HG03103 (cell line): ENCODE data around the gene PRDM10.
A peak's percentile ranks its signal among the peaks of the same experiment; 100 is the strongest.
"Not testable (repeated sequence)": the region's sequence is repeated elsewhere in the genome, so short reads cannot be mapped to it uniquely, and the experiment has no call there.

Experiments used
- ATAC-seq: cut with Tn5 transposase; IDR thresholded peaks from one replicate; pipeline ENCODE4 v1.9.1; 2021; ENCODE audit warnings: low read depth; ENCODE audit not compliant: unreplicated experiment

The PRDM10 gene

DNA sequence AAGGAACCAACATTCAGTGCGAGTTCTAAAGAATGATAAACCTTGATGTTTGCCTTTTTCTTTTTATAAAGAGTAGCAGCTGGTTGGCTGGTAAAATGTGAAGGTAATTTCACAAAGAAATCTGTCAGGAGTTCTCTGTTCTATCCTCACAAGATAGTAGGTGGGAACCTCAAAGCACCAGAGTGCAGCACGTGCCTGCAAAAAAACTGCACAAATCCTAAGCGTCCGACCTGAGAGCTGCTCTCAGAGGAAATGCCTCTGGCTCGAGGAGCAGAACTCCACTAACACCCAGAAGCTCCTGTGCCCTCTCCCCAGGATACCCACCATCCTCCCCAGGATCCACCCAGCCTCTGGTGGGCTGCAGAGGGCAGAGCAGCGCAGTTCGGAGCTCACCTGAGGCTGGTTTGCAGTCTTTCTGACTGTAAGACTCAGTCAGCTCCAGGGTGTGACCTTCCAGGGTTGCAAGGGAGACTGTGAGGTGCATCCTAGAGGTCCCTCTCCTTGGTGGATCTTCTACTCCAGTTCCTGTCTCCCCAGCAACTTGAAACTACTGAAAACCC lies 23.5 kb downstream of the PRDM10 start:
- ATAC-seq = no peak

DNA sequence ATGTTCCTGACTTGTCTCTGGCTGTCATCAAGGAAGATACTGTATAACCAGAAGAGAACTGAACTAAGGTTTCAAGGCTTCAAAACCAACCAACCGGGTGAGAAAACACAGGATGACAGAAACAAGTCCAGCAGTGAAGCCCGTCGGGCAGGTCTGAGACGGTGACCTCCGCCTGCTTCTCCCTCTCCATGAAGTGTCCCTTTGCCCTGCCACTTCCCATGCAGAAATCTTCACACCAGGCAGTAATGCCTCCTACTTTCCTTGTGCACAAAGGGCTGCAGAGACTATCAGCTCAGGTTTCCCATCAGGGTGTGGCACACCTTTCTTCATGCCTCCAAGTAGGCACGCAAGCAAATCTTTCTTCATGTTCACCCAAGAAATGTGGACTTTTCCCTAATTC lies 24.2 kb downstream of the PRDM10 start:
- no peak for ATAC-seq

DNA sequence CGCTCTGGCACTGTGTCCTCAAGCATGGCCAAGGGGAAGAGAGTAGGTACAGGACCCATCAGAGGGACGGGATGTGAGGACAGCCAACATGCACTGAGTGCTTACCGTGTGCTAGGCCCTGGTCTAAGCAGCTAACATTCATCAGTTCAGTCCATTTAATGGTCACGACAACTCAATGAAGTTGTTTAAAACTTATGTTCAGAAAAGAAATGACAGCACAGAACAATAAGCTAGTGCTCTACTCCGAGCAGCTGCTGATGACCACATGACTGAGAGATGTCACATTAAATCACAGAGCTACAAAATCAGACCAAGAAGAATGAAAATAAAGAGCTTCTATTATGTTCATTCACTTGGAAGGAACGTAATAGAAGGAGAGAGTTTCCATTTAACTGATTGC lies 26.3 kb downstream of the PRDM10 start:
- no peak for ATAC-seq

DNA sequence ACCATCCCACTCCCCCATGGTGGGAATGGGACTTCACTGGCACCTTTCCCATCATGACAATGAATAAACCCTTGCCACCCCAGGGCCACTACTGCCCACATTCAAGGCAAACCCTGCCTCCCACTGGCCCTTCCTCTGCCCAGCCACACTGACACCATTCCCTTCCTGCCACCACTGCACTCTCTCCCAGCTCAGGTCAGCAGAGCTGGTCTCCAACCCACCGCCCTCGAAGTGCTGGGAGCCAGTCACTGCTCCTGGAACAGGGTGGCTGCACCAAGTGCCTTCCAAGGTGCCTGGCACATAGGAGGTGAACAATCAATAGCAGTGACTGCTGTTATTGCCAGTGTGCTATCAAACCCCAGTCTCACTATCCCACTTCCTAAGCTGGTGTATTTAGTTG lies 27.1 kb downstream of the PRDM10 start:
- ATAC-seq = no peak

DNA sequence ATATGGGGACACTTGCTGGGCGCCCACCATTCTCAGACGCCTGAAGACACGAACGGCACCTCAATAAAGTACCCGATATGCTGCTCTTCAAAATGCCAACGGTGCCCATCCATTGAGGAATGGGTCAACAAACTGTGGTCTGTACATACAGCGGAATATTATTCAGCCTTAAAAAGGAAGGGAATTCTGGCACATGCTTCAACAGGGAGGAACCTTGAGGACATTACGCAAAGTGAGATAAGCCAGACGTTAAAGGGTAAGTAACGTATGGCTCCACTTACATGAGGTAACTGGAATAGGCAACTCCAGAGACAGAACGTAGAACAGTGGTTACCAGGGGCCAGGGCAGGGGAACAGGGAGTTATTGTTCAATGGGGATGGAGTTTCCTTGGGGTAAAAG lies 28.0 kb downstream of the PRDM10 start:
- no peak for ATAC-seq

DNA sequence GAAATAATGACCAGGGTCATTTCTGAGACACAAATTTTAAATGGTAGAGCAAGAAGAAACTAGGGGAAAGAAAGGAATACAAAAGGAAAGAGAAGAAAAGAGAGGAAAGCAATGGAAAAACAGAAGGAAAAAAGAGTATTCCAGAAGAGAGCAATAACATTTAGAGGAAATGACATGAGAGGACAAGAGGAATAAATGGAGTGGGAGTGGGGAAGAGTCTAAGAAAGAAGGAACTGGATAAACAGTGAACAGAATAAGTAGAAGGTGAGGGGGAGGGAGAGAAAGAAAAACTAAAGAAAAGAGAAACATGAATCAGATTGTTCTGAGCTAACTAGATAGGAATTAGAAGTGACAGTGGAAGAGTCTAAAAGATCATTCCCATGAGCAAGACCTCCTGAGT lies 28.4 kb downstream of the PRDM10 start:
- ATAC-seq = no peak

DNA sequence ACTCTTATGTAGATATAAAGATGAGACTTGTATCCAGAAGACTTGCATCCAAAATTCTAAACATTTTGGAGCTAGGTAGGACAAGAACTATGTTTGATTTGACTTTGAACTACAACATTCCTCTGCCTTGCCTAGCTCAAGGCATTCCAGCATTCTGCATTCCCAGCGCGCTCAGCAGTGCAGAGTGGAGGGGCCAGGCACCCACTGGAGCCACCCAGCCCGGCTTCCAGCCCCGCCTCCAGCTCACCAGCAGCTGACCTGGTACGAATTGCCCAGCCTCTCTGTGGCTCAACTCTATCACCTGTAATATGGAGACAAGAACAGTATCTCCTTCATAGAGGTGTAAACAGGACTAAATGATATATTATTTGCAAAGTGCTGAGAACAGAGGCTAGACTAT lies 28.8 kb downstream of the PRDM10 start:
- ATAC-seq = no peak

DNA sequence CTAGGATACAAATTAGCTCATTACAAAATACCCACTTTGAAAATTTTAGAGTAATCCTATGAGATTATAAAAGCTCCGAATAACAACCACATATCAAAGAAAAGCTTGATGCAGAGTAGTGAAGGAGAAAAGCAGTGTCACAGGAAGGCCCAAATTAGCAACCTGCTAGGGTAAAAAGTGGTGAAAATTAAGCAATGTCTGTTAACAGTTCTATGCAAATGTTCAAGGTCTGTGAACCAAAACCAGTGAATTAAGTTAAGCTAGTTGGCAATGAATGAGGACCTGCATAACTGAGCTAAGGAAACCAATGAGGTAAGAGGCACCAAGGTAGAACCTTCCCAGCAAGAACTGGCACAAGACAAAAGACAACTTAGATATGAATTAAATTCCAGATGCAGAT lies 29.6 kb downstream of the PRDM10 start:
- peak; percentile 91 for ATAC-seq

DNA sequence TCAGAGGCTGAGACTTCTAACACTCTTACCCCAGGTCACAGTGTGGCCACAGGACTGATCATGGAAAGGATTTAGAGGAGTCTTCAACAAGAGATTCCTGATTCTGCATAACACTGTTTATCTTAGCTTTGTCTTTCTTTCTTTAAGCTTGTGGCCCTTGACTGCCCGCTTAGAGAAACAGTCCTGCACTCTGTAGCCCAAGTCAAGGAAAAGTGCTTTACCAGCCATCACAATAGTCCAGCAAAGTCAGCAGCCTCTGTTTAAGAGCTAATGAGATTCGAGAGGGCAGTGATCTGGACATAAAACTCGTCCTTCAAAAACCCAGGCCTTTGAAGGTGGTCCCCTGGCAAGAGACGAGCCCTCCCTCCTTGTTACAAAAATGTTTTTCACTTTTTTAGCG lies 30.0 kb downstream of the PRDM10 start:
- no peak for ATAC-seq

DNA sequence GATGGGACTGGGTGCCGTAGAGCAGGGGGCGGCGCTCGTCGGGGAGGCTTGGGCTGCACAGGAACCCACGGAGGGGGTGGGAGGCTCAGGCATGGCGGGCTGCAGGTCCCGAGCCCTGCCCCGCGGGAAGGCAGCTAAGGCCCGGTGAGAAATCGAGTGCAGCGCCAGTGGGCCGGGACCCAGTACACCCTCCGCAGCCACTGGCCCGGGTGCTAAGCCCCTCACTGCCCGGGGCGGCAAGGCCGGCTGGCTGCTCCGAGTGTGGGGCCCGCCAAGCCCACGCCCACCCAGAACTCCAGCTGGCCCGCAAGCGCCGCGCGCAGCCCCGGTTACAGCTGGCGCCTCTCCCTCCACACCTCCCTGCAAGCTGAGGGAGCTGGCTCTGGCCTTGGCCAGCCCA lies 30.8 kb downstream of the PRDM10 start:
- ATAC-seq = not testable (repeated sequence)

DNA sequence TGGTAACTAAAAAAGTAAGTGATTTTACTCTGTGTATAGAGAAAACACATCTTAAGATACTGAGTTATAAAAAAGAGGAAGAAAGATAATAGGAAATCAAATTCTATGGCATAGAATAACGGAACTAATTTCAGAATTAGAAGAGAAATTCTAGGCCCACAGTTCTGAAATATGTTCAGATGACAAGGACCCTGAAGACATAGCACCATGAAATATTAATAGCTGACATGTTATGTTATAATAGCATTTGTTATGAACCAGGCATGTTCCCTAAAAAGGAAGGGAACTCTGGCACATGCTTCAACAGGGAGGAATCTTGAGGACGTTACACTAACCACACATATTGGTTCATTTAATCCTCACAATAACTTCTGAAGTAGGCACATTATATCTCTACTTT lies 32.7 kb downstream of the PRDM10 start:
- no peak for ATAC-seq

DNA sequence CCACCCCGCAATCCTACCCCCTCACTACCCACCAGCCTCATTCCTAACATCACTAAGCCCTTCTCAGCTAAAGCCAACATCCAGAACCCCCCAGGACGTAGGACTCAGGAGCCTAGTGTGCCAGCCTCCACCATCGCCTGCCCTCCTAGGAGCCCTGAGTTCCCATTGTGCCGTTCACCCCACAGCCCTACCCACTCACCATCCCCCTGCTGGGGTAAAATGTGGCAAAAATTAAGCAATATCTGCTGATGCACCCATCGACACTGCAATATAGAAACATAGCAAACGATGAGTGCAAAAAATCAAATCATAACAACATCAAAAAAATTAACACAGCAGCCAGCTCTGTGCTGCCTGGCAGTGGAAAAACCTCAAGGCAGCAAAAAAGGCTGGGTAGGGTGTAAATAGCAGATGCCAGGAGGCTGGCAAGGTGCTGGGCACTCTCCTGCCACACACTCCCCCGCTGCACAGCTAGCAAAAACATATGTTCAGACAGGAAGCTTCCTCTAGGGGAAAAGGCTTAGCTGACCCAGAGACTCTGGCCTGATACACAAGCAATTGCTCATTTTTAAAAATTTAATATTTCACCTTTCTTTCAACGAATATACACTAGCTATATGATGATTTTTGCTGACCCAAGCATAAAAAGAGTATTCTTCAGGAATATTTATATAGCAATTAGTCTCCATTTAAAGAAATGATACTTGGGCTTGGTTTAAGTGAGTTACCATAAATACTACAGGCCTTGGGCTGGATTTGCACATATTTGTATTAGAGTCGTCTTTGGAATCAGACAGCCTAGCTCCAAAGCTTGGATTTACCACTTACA lies 33.8 kb downstream of the PRDM10 start:
- ATAC-seq = no peak

DNA sequence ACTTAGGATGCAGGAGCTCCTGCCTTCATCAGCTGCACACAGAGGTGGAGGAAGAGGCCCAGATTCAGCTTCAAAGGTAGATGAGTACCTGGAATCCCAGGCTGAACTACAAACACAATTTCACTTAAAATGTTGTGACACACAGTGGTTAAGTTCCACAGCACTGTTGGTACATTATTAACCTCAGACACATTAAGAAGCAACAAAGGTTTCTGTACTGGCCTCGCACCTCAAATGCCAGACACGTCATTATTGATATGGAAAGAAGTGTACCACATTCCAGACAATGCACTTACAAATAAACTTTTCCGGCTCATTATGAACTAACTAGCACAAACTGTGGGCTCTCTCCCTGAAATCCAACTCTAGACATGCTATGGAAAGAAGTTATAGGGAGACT lies 34.6 kb downstream of the PRDM10 start:
- ATAC-seq = no peak

DNA sequence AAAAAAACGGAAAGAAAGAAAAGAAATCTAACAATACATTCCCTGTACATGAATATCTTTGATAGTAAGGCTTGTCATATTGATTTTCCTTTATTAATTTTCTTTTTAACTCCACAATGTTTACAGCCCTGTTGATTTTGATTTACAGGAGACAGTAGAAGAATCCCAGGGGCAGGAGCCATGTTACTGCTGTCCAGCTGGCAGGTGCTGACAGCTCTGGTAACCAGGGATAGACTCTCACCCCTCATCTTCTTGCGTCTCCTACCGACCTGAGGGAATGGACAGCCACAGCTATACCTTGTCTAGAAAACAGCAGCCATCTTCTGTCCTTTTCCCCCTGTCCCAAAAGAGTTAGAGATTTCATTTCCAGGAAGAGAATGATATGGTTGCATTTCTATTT lies 37.4 kb downstream of the PRDM10 start:
- ATAC-seq = no peak

DNA sequence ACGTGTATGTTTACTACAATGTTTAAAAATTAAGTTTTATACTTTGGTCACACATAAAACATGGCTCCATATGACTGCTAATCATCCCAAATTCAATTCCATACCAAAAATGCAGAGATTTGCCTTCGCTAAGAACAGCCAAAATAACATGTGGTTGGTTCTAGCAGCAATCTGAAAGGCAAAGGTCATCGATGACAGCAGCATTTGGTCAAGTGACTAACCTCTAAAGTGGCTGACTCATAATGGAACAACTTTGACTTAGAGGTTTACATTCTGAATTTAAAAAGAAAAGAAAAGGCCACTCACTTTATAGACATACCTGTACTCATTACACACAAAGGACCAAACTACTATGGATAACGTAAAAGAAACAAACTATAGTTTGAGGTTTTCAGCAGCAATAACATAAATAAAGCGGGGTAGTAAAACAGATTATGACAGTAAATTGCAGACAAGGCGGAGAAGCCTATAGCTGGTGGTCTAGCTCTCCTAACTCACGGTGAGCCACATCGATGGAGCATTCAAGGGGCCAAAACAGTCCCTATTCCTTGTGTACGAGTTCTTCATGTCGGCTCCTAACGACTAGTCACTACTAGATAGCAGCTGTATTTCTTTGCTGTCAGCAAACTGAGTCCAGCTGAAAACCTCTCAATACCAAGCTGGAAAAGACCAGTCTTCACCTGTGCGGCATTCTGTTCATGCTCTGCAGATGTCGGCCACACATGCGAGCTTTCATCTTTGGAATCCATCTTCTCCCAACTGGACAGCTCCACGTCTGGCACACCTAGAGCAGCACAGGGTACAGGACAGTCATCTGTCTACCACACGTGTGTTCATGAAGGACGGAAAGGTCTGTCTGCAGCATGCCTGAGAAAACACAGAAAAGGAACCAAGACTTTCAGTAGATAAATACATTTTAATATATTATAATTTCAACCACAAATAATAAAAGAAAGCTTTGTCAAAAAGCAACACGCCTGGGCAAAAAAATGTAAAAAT lies 42.1 kb downstream of the PRDM10 start:
- ATAC-seq = peak; percentile 94

DNA sequence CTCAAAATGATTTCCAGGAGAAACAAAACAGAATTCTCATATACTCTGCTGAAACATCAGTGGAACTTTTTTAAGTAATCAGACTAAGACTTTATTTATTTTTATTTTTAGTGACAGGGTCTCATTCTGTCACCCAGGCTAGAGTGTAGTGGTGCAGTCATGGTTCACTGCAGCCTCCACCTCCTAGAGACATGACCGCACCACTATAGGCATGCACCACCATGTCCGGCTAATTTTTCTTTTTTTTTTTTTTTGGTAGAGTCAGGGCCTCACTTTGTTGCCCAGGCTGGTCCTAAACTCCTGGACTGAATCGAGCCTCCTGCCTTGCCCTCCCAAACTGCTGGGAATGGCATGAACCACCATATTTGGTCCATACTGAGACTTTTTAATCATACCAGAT lies 42.9 kb downstream of the PRDM10 start:
- ATAC-seq = no peak

DNA sequence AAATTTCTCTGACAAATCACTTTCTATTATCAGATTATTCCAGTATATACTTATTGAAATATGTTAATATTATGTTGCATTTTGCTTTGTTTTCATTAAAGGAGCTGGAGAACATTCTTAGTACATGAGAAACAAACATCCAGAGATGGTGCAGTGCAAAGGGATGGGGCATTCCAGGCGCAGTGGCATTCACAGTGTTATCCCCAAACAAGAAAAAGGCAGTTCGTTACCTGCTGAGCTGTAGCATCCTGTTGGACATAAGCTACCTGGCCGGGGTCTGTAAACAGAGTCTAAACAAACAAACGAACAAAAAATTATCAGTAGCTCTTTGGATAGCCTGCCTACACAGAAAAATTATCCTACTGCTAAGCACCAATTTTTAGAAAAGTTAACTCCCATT lies 47.4 kb downstream of the PRDM10 start:
- no peak for ATAC-seq

DNA sequence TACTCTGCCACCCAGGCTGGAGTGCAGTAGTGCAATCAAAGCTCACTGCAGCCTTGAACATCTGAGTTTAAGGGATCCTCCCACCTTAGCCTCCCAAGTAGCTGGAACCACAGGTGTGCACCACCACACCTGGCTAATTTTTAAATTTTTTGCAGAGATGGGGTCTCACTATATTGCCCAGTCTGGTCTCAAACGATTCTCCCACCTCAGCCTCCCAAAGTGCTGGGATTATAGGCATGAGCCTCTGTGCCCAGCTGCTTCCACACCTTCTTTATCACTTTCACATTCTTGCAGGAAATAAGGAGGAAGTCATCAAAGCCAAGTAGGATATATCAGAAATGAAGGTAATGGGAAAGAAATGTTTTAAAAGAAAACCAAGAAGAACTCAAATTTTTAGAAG lies 47.9 kb downstream of the PRDM10 start:
- not testable (repeated sequence) for ATAC-seq

DNA sequence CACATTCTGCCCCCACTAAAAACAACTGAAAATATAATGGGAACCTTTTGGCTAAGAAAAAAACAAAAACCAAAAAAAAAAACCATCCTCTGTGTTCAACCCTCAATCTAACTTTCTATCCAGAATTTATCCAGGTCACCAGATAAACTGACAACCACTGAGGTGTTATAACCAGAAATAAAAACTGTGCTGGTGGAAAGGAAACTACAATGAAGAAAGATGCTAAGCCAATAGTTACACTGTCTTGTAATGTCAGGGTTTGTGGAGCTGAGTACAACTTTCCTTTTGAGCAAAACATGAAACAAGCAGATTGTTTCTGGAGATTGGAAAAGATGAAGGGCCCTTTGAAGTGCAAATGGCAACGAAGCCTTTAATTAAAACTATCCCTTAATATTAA lies 50.8 kb downstream of the PRDM10 start:
- ATAC-seq = no peak

DNA sequence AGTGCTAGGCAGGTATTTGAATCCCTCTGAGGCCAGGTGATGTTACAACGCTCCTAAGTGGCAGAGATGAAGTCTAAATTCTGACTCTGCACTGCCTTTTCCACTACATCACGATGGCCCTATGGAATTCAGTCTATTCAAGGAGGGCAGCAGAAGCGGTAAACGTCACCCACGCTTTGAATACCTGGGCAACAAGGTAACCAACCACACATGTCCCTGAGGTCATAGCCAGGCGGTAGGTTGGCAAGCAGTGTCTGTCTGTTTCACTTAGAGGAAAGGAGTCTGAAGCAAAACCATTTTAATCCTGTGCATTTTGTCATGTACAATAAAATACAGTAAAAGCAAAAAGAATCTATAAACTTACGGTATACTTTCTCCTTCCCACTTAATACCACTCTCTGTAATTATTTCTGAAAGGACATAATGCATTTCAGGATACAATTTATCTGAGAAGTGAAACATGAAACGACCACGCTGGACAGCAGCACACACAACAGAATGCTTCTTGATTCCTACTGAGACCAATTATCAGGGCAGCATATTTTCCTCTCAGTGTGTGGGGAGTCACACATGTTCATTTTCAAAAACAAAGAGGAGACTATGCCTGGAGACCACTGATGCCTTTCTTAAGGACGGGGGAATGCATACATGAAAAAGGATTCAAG lies 51.3 kb downstream of the PRDM10 start:
- ATAC-seq = no peak
